Measurements from ENCODE around the gene MAFG.

GRCh38 chr17:81884520-81884919 lies 43.0 kb downstream of the MAFG start:
- TF ChIP-seq POLR2A (IDR thresholded peaks at IDR 0.05) (no peak), CTCF (IDR thresholded peaks at IDR 0.05 in 4 of 5, conservative IDR thresholded peaks at IDR 0.05 in 1 of 5) (no peak)

Measured in gastrocnemius medialis (tissue), 4 donors.